A673 (cell line): ENCODE data around the gene COL8A1. TPM values are rescaled to one million over a fixed set of nuclear protein-coding genes. Genes with fewer than 3 reads are reported as not detected.

Experiments used
- BruUV-seq: library from RNA; stranded (reverse); fragments of 400-500 nt; replicated peaks from 2 replicates; lab custom pipeline; 2021; lab: Mats Ljungman, UMichigan
- CTCF ChIA-PET: fragments of 300-600 bp; sonication (Branson Sonifier 250); formaldehyde crosslinking; loops from one replicate; lab custom pipeline; 2022; ENCODE audit warnings: antibody characterized with exemption; lab: Charles Lee
- POLR2A ChIA-PET: fragments of 300-600 bp; sonication (Branson Sonifier 250); formaldehyde crosslinking; loops from one replicate; lab custom pipeline; 2022; ENCODE audit warnings: antibody characterized with exemption; ENCODE audit not compliant: low non-redundant PET; lab: Charles Lee
- DNase-seq: peaks from one replicate; pipeline ENCODE4 v3.0.0-alpha.2; 2015; ENCODE audit warnings: low spot score
- H3K27ac ChIP-seq: fragments of 200-600 bp; sonication (generic); 2 replicates; pipeline ENCODE4 v1.5.1; 2016; ENCODE audit warnings: mixed run types, low read depth, mild to moderate bottlenecking, mixed read lengths, antibody characterized with exemption, low read length; ENCODE audit not compliant: poor library complexity, severe bottlenecking
- H3K27me3 ChIP-seq: fragments of 200-600 bp; sonication (generic); replicated peaks from 2 replicates; pipeline ENCODE4 v1.6.1; 2017; ENCODE audit warnings: mixed run types, low read depth, mild to moderate bottlenecking, mixed read lengths, antibody characterized with exemption, low read length; ENCODE audit not compliant: insufficient read depth, poor library complexity
- H3K36me3 ChIP-seq: fragments of 200-600 bp; sonication (generic); 2 replicates; pipeline ENCODE4 v1.6.1; 2016; ENCODE audit warnings: mixed run types, mild to moderate bottlenecking, mixed read lengths, antibody characterized with exemption, low read length; ENCODE audit not compliant: insufficient read depth, poor library complexity, severe bottlenecking
- H3K4me1 ChIP-seq: fragments of 200-600 bp; sonication (generic); 2 replicates; pipeline ENCODE4 v1.6.1; 2017; ENCODE audit warnings: mixed run types, mild to moderate bottlenecking, mixed read lengths, antibody characterized with exemption, low read length; ENCODE audit not compliant: insufficient read depth, poor library complexity, severe bottlenecking
- H3K4me3 ChIP-seq: fragments of 200-600 bp; sonication (generic); 2 replicates; pipeline ENCODE4 v1.5.1; 2016; ENCODE audit warnings: low read depth, mixed run types, mild to moderate bottlenecking, mixed read lengths, low read length; ENCODE audit not compliant: poor library complexity, severe bottlenecking
- H3K9me3 ChIP-seq: fragments of 200-600 bp; sonication (generic); 2 replicates; pipeline ENCODE4 v1.6.1; 2016; ENCODE audit warnings: mixed run types, low read depth, mild to moderate bottlenecking, mixed read lengths, antibody characterized with exemption, low read length; ENCODE audit not compliant: poor library complexity, severe bottlenecking
- EZH2 ChIP-seq: fragments of 200-600 bp; sonication (generic); IDR thresholded peaks from 2 replicates; pipeline ENCODE4 v1.6.1; 2017; ENCODE audit warnings: borderline replicate concordance, low read depth, mild to moderate bottlenecking, mixed read lengths, antibody characterized with exemption, low read length; ENCODE audit not compliant: poor library complexity, severe bottlenecking
- intact Hi-C: fragments of 100-400 bp; cut with micrococcal nuclease; formaldehyde crosslinking; loops from one replicate; pipeline ENCODE4 v1.10.0; 2022; ENCODE audit not compliant: unreplicated experiment
- total RNA-seq: library from RNA; stranded (reverse); gene quantifications from 2 replicates; pipeline ENCODE4 v1.2.3, GENCODE V29; 2021
- TF ChIP-seq, protein P1 (sequence below): fragments of 300-800, 200-600 bp; sonication (generic); conservative IDR thresholded peaks from 2 replicates; pipeline ENCODE4 v1.5.1; 2017; ENCODE audit warnings: low read depth, mild to moderate bottlenecking, antibody characterized with exemption, low read length, moderate library complexity, mixed read lengths

COL8A1 gene
- total RNA-seq, 1 experiment from 2014 or later: 2.5 TPM

DNA sequence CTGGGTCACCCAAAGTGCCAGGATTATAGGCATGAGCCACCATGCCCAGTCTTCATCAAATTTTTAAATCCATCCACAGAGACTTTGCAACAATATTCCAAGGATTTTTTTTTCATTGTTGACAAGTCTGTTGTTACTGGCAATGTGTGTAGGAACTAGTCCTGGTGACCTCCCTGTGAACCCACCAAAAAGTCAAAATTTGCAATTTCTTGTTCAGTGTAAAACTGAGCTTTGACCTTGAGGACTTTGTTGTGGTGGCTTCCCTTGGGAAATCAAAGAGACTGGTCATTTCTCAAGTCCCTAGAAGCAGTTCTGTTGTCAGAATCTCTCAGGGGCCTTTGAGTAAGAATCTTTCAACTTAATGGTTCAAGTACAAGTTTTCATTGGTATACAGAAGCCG is 36.9 kb upstream of the COL8A1 start:
- intact Hi-C loops: no loop called here
- Histone ChIP-seq H3K27me3 (no peaks in the 10 kb centered on the region), H3K4me3 (no peak overlapping the region), H3K4me1 (no peaks in the 10 kb centered on the region), H3K9me3 (no peaks in the 10 kb centered on the region), H3K36me3 (no peaks in the 10 kb centered on the region), H3K27ac (no peak overlapping the region)
- no TSS peak for BruUV-seq
- CTCF ChIA-PET: no interaction called here
- no peak for TF ChIP-seq EZH2
- TF ChIP-seq, protein P1, sequence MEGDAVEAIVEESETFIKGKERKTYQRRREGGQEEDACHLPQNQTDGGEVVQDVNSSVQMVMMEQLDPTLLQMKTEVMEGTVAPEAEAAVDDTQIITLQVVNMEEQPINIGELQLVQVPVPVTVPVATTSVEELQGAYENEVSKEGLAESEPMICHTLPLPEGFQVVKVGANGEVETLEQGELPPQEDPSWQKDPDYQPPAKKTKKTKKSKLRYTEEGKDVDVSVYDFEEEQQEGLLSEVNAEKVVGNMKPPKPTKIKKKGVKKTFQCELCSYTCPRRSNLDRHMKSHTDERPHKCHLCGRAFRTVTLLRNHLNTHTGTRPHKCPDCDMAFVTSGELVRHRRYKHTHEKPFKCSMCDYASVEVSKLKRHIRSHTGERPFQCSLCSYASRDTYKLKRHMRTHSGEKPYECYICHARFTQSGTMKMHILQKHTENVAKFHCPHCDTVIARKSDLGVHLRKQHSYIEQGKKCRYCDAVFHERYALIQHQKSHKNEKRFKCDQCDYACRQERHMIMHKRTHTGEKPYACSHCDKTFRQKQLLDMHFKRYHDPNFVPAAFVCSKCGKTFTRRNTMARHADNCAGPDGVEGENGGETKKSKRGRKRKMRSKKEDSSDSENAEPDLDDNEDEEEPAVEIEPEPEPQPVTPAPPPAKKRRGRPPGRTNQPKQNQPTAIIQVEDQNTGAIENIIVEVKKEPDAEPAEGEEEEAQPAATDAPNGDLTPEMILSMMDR: no peak
- POLR2A ChIA-PET: no interaction called here
- DNase-seq: no peak

DNA sequence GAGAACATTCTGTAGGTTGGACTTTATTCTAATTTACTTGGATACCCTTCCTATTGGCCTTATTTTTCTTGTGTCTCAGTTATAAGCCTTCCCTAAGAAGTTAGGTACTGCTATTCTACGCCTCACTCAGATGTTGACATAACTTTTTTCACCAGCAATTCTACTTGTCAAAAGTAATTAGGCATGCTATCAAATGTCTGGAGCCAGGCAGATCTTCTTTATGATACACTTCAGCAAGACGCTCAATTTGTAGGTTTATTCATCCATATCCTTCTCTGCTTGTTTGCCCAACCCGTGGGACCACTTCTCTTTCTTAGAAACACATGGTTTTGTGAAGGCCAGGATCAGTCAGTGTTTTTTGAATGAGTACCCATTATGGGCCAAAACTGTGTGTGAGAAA is 36.2 kb upstream of the COL8A1 start:
- POLR2A ChIA-PET: no interaction called here
- H3K27me3 ChIP-seq: no peaks in the 10 kb centered on the region
- H3K27ac ChIP-seq: no peak overlapping the region
- no peak overlapping the region for H3K4me3 ChIP-seq
- H3K4me1 ChIP-seq: no peaks in the 10 kb centered on the region
- no peaks in the 10 kb centered on the region for H3K9me3 ChIP-seq
- TF ChIP-seq, protein P1: no peak
- TF ChIP-seq EZH2: no peak
- intact Hi-C loops: no loop called here
- no peak for DNase-seq
- CTCF ChIA-PET: no interaction called here
- BruUV-seq: no TSS peak
- H3K36me3 ChIP-seq: no peaks in the 10 kb centered on the region

DNA sequence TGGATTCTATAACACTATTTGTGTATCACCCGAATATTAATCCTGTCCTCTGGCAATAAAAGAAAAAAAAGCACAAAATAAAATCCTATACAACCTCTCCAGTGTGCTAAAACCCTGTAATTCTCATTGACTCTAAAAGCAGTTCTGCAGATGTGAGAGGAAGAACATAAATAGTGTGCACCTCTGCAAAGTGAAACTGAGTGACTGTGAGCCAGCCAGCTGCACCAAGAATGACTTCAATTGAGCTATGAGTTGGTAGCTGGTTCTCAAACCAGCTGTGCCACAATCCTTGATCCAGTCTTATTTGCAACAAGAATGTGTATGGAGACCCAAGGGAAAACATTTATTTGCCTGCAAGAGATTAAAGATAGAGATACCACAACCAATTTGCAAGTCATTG is 31.2 kb upstream of the COL8A1 start:
- Histone ChIP-seq H3K27ac (no peak overlapping the region), H3K4me3 (no peak overlapping the region), H3K27me3 (no peaks in the 10 kb centered on the region), H3K36me3 (no peaks in the 10 kb centered on the region), H3K9me3 (no peaks in the 10 kb centered on the region), H3K4me1 (no peaks in the 10 kb centered on the region)
- no peak for DNase-seq
- intact Hi-C loops: no loop called here
- TF ChIP-seq EZH2: no peak
- TF ChIP-seq, protein P1: no peak
- BruUV-seq: no TSS peak
- POLR2A ChIA-PET: no interaction called here
- CTCF ChIA-PET: no interaction called here
